ENCODE measurements around the gene MCF2L2.

The MCF2L2 gene

DNA sequence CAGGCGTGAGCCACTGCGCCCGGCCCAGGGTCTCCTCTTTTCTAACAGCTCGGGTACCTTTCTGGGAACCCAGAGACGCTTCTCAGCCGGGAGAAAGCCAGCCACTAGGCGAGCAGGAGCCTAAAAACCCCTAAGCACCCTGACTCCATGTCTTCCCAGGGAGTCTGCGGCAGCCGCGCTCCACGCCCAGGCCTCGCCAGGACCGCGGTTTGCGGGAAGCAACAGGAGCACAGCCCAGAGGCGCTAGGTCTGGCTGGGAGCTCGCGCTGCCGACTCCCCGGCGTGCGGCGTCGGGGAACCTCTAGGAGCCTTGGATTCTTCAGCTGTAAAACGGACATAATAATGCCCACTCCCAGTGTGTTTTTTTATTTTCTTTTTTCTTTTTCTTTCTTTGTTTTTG lies 264.9 kb downstream of the MCF2L2 start:
- TF ChIP-seq ZNF350 (tag by site-specific recombination; IDR thresholded peaks at IDR 0.05), result no peak
- no peak for TF ChIP-seq ZNF514 (tag by site-specific recombination; IDR thresholded peaks at IDR 0.05)
- TF ChIP-seq ZNF221 (tag by site-specific recombination; IDR thresholded peaks at IDR 0.05; ENCODE audit: borderline replicate concordance), result no peak
- TF ChIP-seq ZNF175 (tag by site-specific recombination; IDR thresholded peaks at IDR 0.05), result no peak
- no peak for TF ChIP-seq ZNF768 (tag by site-specific recombination; IDR thresholded peaks at IDR 0.05)
- no peak for TF ChIP-seq ZNF366 (tag by site-specific recombination; conservative IDR thresholded peaks at IDR 0.05)
- TF ChIP-seq EGR2 (tag by site-specific recombination; IDR thresholded peaks at IDR 0.05; ENCODE audit: low read depth), result no peak
- TF ChIP-seq, protein P1, sequence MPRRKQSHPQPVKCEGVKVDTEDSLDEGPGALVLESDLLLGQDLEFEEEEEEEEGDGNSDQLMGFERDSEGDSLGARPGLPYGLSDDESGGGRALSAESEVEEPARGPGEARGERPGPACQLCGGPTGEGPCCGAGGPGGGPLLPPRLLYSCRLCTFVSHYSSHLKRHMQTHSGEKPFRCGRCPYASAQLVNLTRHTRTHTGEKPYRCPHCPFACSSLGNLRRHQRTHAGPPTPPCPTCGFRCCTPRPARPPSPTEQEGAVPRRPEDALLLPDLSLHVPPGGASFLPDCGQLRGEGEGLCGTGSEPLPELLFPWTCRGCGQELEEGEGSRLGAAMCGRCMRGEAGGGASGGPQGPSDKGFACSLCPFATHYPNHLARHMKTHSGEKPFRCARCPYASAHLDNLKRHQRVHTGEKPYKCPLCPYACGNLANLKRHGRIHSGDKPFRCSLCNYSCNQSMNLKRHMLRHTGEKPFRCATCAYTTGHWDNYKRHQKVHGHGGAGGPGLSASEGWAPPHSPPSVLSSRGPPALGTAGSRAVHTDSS (tag by site-specific recombination; IDR thresholded peaks at IDR 0.05), result no peak
- no peak for TF ChIP-seq ZNF2 (tag by site-specific recombination; IDR thresholded peaks at IDR 0.05)
- TF ChIP-seq, protein P2, sequence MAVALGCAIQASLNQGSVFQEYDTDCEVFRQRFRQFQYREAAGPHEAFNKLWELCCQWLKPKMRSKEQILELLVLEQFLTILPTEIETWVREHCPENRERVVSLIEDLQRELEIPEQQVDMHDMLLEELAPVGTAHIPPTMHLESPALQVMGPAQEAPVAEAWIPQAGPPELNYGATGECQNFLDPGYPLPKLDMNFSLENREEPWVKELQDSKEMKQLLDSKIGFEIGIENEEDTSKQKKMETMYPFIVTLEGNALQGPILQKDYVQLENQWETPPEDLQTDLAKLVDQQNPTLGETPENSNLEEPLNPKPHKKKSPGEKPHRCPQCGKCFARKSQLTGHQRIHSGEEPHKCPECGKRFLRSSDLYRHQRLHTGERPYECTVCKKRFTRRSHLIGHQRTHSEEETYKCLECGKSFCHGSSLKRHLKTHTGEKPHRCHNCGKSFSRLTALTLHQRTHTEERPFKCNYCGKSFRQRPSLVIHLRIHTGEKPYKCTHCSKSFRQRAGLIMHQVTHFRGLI (tag by site-specific recombination; IDR thresholded peaks at IDR 0.05), result no peak
- no peak for TF ChIP-seq ZNF157 (tag by site-specific recombination; IDR thresholded peaks at IDR 0.05)
- no peak for TF ChIP-seq ZNF510 (tag by site-specific recombination; IDR thresholded peaks at IDR 0.05; ENCODE audit: insufficient replicate concordance)
- no peak for TF ChIP-seq ZNF747 (tag by site-specific recombination; IDR thresholded peaks at IDR 0.05)
- no peak for TF ChIP-seq ZNF843 (tag by site-specific recombination; IDR thresholded peaks at IDR 0.05)
- TF ChIP-seq, protein P3, sequence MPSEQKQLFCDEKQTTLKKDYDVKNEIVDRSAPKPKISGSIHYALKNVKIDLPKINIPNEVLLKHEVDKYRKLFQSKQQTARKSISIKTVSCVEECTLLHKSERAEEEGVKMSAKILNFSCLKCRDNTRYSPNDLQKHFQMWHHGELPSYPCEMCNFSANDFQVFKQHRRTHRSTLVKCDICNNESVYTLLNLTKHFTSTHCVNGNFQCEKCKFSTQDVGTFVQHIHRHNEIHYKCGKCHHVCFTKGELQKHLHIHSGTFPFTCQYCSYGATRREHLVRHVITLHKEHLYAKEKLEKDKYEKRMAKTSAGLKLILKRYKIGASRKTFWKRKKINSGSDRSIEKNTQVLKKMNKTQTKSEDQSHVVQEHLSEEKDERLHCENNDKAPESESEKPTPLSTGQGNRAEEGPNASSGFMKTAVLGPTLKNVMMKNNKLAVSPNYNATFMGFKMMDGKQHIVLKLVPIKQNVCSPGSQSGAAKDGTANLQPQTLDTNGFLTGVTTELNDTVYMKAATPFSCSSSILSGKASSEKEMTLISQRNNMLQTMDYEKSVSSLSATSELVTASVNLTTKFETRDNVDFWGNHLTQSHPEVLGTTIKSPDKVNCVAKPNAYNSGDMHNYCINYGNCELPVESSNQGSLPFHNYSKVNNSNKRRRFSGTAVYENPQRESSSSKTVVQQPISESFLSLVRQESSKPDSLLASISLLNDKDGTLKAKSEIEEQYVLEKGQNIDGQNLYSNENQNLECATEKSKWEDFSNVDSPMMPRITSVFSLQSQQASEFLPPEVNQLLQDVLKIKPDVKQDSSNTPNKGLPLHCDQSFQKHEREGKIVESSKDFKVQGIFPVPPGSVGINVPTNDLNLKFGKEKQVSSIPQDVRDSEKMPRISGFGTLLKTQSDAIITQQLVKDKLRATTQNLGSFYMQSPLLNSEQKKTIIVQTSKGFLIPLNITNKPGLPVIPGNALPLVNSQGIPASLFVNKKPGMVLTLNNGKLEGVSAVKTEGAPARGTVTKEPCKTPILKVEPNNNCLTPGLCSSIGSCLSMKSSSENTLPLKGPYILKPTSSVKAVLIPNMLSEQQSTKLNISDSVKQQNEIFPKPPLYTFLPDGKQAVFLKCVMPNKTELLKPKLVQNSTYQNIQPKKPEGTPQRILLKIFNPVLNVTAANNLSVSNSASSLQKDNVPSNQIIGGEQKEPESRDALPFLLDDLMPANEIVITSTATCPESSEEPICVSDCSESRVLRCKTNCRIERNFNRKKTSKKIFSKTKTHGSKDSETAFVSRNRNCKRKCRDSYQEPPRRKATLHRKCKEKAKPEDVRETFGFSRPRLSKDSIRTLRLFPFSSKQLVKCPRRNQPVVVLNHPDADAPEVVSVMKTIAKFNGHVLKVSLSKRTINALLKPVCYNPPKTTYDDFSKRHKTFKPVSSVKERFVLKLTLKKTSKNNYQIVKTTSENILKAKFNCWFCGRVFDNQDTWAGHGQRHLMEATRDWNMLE (tag by site-specific recombination; conservative IDR thresholded peaks at IDR 0.05; ENCODE audit: low read depth), result no peak
- no peak for TF ChIP-seq HOXC10 (CRISPR knock-in tag; IDR thresholded peaks at IDR 0.05)
- TF ChIP-seq GFI1B (tag by site-specific recombination; IDR thresholded peaks at IDR 0.05), result no peak
- CTCF ChIA-PET, result interaction anchor here (0.5 kb wide), 1 partner anchor 594 kb away, joined by 3 read pairs; no protein-coding TSS in a partner anchor
- Histone ChIP-seq H3K4me1 (ENCODE audit: control insufficient read depth, insufficient read depth, low read length) (no peaks in the 10 kb centered on the region), H3K4me3 (ENCODE audit: low read depth, low read length) (no peak overlapping the region), H3K9me3 (ENCODE audit: control insufficient read depth, insufficient read depth, low read depth, low read length) (no peaks in the 10 kb centered on the region), H3K27ac (ENCODE audit: extremely low read depth, low read depth, low read length) (no peak overlapping the region), H3K36me3 (ENCODE audit: control insufficient read depth in 2 of 2, insufficient read depth in 1 of 2, low read length in 2 of 2) (no peaks in the 10 kb centered on the region)
- POLR2A ChIA-PET, result no interaction called here

DNA sequence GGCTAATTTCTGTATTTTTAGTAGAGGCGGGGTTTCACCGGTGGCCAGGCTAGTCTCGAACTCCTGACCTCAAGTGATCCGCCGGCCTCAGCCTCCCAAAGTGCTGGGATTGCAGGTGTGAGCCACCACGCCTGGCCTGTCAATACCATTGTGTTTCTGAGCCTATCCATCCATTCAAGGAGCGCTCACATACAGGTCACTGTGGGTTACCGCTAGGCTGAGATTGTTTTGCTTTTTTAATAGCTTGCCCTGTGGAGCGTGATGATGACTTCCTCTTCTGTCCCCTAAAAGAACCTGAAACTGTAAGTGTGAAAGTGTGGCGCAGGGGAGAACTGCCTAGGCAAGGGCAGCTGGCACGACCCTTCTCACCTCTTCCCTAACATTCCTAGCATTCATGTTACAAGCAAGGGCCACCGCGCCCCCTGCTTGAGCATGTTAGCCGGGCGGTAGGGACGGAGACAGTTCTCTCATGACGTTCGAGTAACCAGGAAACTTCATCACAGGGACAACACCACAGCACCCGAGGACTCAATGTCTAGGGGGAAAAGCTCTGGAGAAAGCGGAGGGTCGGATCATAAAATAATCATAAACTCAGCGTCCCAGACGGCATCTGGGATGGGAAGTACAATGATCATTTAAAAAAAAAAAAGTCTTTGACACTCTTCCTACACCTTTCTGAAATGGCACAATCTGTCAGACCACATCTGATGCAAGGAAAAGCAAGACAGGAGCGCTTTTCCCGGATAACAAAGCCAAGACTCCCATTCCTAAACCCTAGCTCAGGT lies 266.7 kb downstream of the MCF2L2 start:
- ChIA-PET CTCF (no interaction called here), POLR2A (no interaction called here)
- H3K4me1 ChIP-seq (ENCODE audit: control insufficient read depth, insufficient read depth, low read length), result no peaks in the 10 kb centered on the region
- no peak overlapping the region for H3K27ac ChIP-seq (ENCODE audit: extremely low read depth, low read depth, low read length)
- 0 out of 2 replicates have a peak, but pooled peaks have one; percentile 12 for TF ChIP-seq PRDM1 (tag by site-specific recombination; IDR thresholded peaks at IDR 0.05)
- TF ChIP-seq, protein P4, sequence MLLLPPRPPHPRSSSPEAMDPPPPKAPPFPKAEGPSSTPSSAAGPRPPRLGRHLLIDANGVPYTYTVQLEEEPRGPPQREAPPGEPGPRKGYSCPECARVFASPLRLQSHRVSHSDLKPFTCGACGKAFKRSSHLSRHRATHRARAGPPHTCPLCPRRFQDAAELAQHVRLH (tag by site-specific recombination; IDR thresholded peaks at IDR 0.05), result no peak
- TF ChIP-seq, protein P3 (tag by site-specific recombination; conservative IDR thresholded peaks at IDR 0.05; ENCODE audit: low read depth), result no peak
- no peak for TF ChIP-seq EGR2 (tag by site-specific recombination; IDR thresholded peaks at IDR 0.05; ENCODE audit: low read depth)
- H3K4me3 ChIP-seq (ENCODE audit: low read depth, low read length), result peak overlapping the region; percentile 52
- H3K36me3 ChIP-seq (ENCODE audit: control insufficient read depth in 2 of 2, insufficient read depth in 1 of 2, low read length in 2 of 2), result no peaks in the 10 kb centered on the region
- H3K9me3 ChIP-seq (ENCODE audit: control insufficient read depth, insufficient read depth, low read depth, low read length), result no peaks in the 10 kb centered on the region
